Endothelial cell (in vitro differentiated cells): ENCODE data around the gene PDZRN4. TPM values are rescaled to one million over a fixed set of nuclear protein-coding genes. Genes with fewer than 3 reads are reported as not detected.

ENCODE experiments used
- DNase-seq: peaks from one replicate; pipeline ENCODE4 v3.0.0; 2021; ENCODE audit warnings: low spot score
- H3K27ac Mint-ChIP-seq: one replicate; pipeline ENCODE4 v1.8.0; 2021; ENCODE audit warnings: mixed read lengths, inconsistent platforms; ENCODE audit not compliant: unreplicated experiment
- H3K27me3 Mint-ChIP-seq: one replicate; pipeline ENCODE4 v1.8.0; 2021; ENCODE audit warnings: mild to moderate bottlenecking, moderate library complexity, mixed read lengths, inconsistent platforms; ENCODE audit not compliant: unreplicated experiment
- H3K36me3 Mint-ChIP-seq: one replicate; pipeline ENCODE4 v1.8.0; 2021; ENCODE audit warnings: mild to moderate bottlenecking, low read depth, mixed read lengths, inconsistent platforms; ENCODE audit not compliant: unreplicated experiment
- H3K4me1 Mint-ChIP-seq: one replicate; pipeline ENCODE4 v1.8.0; 2021; ENCODE audit warnings: mild to moderate bottlenecking, mixed read lengths, inconsistent platforms; ENCODE audit not compliant: unreplicated experiment
- H3K4me3 Mint-ChIP-seq: one replicate; pipeline ENCODE4 v1.8.0; 2021; ENCODE audit warnings: mild to moderate bottlenecking, mixed read lengths, inconsistent platforms; ENCODE audit not compliant: unreplicated experiment
- H3K9me3 Mint-ChIP-seq: one replicate; pipeline ENCODE4 v1.8.0; 2021; ENCODE audit warnings: mixed read lengths, inconsistent platforms; ENCODE audit not compliant: unreplicated experiment
- total RNA-seq: library from RNA; stranded (reverse); fragmentation: NEBNext Ultra II Directional; extraction: Animal tissue kit (Norgen Biotek cat#: 25700); gene quantifications from one replicate; pipeline ENCODE4 v1.2.1, GENCODE V29; 2021; ENCODE audit not compliant: unreplicated experiment
- TF ChIP-seq, protein P1 (sequence below): fragments of 200-600 bp; sonication (generic); IDR thresholded peaks from one replicate; pipeline ENCODE4 v1.5.0; 2021; ENCODE audit warnings: antibody characterized with exemption; ENCODE audit not compliant: unreplicated experiment

Gene PDZRN4
- total RNA-seq, 1 donor from 2014 or later = not detected

DNA sequence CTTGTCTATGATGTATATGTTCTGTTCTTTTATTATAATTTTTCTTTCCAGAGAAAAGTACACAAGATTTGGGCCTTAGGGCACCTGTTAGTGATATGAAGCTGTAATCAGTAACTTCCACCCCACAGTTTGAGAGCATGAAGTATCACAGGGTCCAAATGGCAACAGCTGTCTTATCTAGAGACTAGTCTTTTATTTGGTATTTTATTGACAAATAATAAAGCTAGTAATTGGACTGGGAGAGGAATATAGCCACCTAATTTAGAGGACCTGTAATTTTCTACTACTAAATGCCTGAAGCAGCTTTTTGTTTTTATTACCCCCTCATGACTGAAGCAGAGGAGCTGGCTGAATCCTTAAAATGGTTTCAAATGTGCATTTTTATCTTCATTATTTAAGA lies 174.8 kb downstream of the PDZRN4 start:
- no peaks in the 10 kb centered on the region for H3K4me1 Mint-ChIP-seq
- H3K27ac Mint-ChIP-seq = no peak overlapping the region
- peaks cover 1% of the 10 kb centered on the region for H3K27me3 Mint-ChIP-seq
- TF ChIP-seq, protein P1, sequence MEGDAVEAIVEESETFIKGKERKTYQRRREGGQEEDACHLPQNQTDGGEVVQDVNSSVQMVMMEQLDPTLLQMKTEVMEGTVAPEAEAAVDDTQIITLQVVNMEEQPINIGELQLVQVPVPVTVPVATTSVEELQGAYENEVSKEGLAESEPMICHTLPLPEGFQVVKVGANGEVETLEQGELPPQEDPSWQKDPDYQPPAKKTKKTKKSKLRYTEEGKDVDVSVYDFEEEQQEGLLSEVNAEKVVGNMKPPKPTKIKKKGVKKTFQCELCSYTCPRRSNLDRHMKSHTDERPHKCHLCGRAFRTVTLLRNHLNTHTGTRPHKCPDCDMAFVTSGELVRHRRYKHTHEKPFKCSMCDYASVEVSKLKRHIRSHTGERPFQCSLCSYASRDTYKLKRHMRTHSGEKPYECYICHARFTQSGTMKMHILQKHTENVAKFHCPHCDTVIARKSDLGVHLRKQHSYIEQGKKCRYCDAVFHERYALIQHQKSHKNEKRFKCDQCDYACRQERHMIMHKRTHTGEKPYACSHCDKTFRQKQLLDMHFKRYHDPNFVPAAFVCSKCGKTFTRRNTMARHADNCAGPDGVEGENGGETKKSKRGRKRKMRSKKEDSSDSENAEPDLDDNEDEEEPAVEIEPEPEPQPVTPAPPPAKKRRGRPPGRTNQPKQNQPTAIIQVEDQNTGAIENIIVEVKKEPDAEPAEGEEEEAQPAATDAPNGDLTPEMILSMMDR = no peak
- no peaks in the 10 kb centered on the region for H3K36me3 Mint-ChIP-seq
- H3K9me3 Mint-ChIP-seq = no peaks in the 10 kb centered on the region
- no peak for DNase-seq
- H3K4me3 Mint-ChIP-seq = no peak overlapping the region

DNA sequence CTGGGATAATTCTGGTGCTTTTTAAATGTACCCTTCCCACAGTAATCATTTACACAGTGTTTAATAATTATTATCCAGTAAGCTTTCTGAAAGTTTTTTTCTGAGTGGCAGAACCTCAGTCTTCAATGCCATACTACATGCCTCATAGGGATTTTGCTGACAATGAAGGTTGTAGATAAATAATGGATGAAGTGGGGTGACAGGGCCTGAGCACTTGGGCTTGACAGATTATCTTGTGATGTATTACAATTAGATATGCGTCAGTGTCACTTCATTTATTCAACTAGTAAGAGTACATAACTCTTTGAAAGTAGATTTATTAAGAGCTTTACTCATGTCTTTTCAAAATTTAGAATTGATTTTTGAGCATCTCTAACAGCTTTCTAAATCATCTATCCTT lies 176.1 kb downstream of the PDZRN4 start:
- TF ChIP-seq, protein P1 = no peak
- no peaks in the 10 kb centered on the region for H3K36me3 Mint-ChIP-seq
- no peak overlapping the region for H3K4me3 Mint-ChIP-seq
- no peaks in the 10 kb centered on the region for H3K9me3 Mint-ChIP-seq
- DNase-seq = no peak
- peaks cover 1% of the 10 kb centered on the region for H3K27me3 Mint-ChIP-seq
- no peaks in the 10 kb centered on the region for H3K4me1 Mint-ChIP-seq
- no peak overlapping the region for H3K27ac Mint-ChIP-seq

- Mint-ChIP-seq H3K9me3 (no peaks in the 10 kb centered on the region), H3K27me3 (no peaks in the 10 kb centered on the region), H3K27ac (no peak overlapping the region), H3K4me3 (no peak overlapping the region), H3K36me3 (no peaks in the 10 kb centered on the region), H3K4me1 (no peaks in the 10 kb centered on the region)
- no peak for DNase-seq
- TF ChIP-seq, protein P1 = no peak
These were observed 177.6 kb downstream of the PDZRN4 start for GRCh38 chr12:41365653-41366171.

- Mint-ChIP-seq H3K36me3 (no peaks in the 10 kb centered on the region), H3K4me3 (no peak overlapping the region), H3K27me3 (no peaks in the 10 kb centered on the region), H3K9me3 (no peaks in the 10 kb centered on the region), H3K27ac (no peak overlapping the region), H3K4me1 (no peaks in the 10 kb centered on the region)
- DNase-seq = no peak
- TF ChIP-seq, protein P1 = peak; percentile 54
These were observed 179.7 kb downstream of the PDZRN4 start for GRCh38 chr12:41367726-41368405.

DNA sequence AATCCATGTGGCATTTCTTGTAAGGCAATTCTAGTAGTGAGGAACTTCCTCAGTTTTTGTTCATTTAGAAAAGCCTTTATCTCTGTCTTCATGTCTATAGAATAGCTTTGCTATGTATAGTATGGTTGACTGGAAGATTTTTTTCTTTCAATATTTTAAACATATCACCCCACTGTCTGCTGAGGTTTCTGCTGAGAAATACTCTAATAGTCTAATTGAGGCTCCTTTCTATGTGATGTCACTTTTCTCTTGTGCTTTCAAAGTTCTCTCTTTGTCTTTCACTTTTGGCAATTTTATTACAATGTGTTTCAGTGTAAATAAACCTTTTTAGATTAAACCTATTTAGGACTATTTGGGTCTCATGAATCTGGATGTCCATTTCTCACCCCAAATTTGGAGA lies 192.8 kb downstream of the PDZRN4 start:
- DNase-seq = no peak
- TF ChIP-seq, protein P1 = no peak
- Mint-ChIP-seq H3K4me3 (no peak overlapping the region), H3K27ac (no peak overlapping the region), H3K4me1 (no peaks in the 10 kb centered on the region), H3K27me3 (no peaks in the 10 kb centered on the region), H3K36me3 (no peaks in the 10 kb centered on the region), H3K9me3 (no peaks in the 10 kb centered on the region)
